Right atrium auricular region (tissue), 2 donors: ENCODE results near the gene PCGF2. TPM values are rescaled to one million over a fixed set of nuclear protein-coding genes. Genes with fewer than 3 reads are reported as not detected.

Experiments
- DNase-seq: peaks from one replicate; pipeline ENCODE4 v3.0.0-alpha.2; 2019; ENCODE audit warnings: low spot score
- H3K27ac ChIP-seq, 2 donors: fragments of 200-600 bp; sonication (generic); 1 replicate in 1 of 2; 2 replicates in 1 of 2; pipeline ENCODE4 v1.5.1; 2016 to 2019
- H3K27me3 ChIP-seq, 2 donors: fragments of 200-600 bp; sonication (generic); one replicate each; pipeline versions ENCODE4 v1.5.1 to v1.6.0; 2017 to 2019
- H3K36me3 ChIP-seq: fragments of 200-600 bp; sonication (generic); one replicate; pipeline ENCODE4 v1.5.1; 2016
- H3K4me1 ChIP-seq, 2 donors: fragments of 200-600 bp; sonication (generic); one replicate each; pipeline versions ENCODE4 v1.5.1 to v1.6.0; 2017 to 2019
- H3K4me3 ChIP-seq, 2 donors: fragments of 200-600 bp; sonication (generic); 1 replicate in 1 of 2; 2 replicates in 1 of 2; pipeline ENCODE4 v1.5.1; 2017 to 2019; ENCODE audit warnings: mild to moderate bottlenecking in 1 of 2, moderate library complexity in 1 of 2
- H3K9me3 ChIP-seq, 2 donors: fragments of 200-600 bp; sonication (generic); one replicate each; pipeline ENCODE4 v1.5.1; 2019
- CTCF ChIP-seq, 2 donors: fragments of 200-600 bp; sonication (generic); IDR thresholded peaks; one replicate each; pipeline ENCODE4 v1.5.1; 2019; ENCODE audit warnings: antibody characterized with exemption in 2 of 2
- total RNA-seq, 2 donors: library from RNA; depleted of rRNA; stranded (reverse); fragments of >200 nt; gene quantifications; one replicate each; pipeline ENCODE4 v1.1.0, GENCODE V29; 2016

Gene PCGF2
- total RNA-seq, 2 donors from 2014 or later, result 5.9 to 12.1 TPM

- no peak for DNase-seq
- H3K27me3 ChIP-seq, result no peaks in the 10 kb centered on the region
- no peaks in the 10 kb centered on the region for H3K9me3 ChIP-seq
- H3K4me1 ChIP-seq, result peaks cover 0 to 29% of the 10 kb centered on the region in 2 donors
- H3K27ac ChIP-seq, result peak overlapping the region in 1 of 2 donors; percentile 42
- peaks cover 50% of the 10 kb centered on the region for H3K36me3 ChIP-seq
- no peak for TF ChIP-seq CTCF (IDR thresholded peaks at IDR 0.05)
- no peak overlapping the region for H3K4me3 ChIP-seq
Observed at GRCh38 chr17:38724337-38724988, 23.7 kb downstream of the PCGF2 start.

- Histone ChIP-seq H3K9me3 (no peaks in the 10 kb centered on the region), H3K4me3 (no peak overlapping the region), H3K27me3 (no peaks in the 10 kb centered on the region), H3K4me1 (peaks cover 0 to 15% of the 10 kb centered on the region in 2 donors), H3K36me3 (peaks cover 74% of the 10 kb centered on the region), H3K27ac (no peak overlapping the region)
- no peak for DNase-seq
- no peak for TF ChIP-seq CTCF (IDR thresholded peaks at IDR 0.05)
Observed at GRCh38 chr17:38721802-38722201, 26.3 kb downstream of the PCGF2 start.

GRCh38 chr17:38720941-38721340, 27.2 kb downstream of the PCGF2 start:
- Histone ChIP-seq H3K9me3 (no peaks in the 10 kb centered on the region), H3K36me3 (peaks cover 83% of the 10 kb centered on the region), H3K27me3 (no peaks in the 10 kb centered on the region), H3K27ac (no peak overlapping the region), H3K4me1 (peaks cover 0 to 15% of the 10 kb centered on the region in 2 donors), H3K4me3 (no peak overlapping the region)
- DNase-seq, result no peak
- no peak for TF ChIP-seq CTCF (IDR thresholded peaks at IDR 0.05)

GRCh38 chr17:38719943-38720641, 28.0 kb downstream of the PCGF2 start:
- Histone ChIP-seq H3K27me3 (no peaks in the 10 kb centered on the region), H3K27ac (no peak overlapping the region), H3K9me3 (no peaks in the 10 kb centered on the region), H3K4me1 (peaks cover 0 to 12% of the 10 kb centered on the region in 2 donors), H3K4me3 (no peak overlapping the region), H3K36me3 (peaks cover 86% of the 10 kb centered on the region)
- TF ChIP-seq CTCF (IDR thresholded peaks at IDR 0.05), result no peak
- no peak for DNase-seq

GRCh38 chr17:38719289-38719942, 28.7 kb downstream of the PCGF2 start:
- peaks cover 0 to 5% of the 10 kb centered on the region in 2 donors for H3K4me1 ChIP-seq
- H3K36me3 ChIP-seq, result peaks cover 79% of the 10 kb centered on the region
- no peak for DNase-seq
- H3K27ac ChIP-seq, result no peak overlapping the region
- no peak overlapping the region for H3K4me3 ChIP-seq
- TF ChIP-seq CTCF (IDR thresholded peaks at IDR 0.05), result no peak
- H3K9me3 ChIP-seq, result no peaks in the 10 kb centered on the region
- H3K27me3 ChIP-seq, result no peaks in the 10 kb centered on the region
